Kidney tubule cell (primary cell): ENCODE results near the gene CHKA.
"Not testable (repeated sequence)": the region's sequence is repeated elsewhere in the genome, so short reads cannot be mapped to it uniquely, and the experiment has no call there.

ENCODE experiments used
- DNase-seq: peaks from one replicate; pipeline ENCODE4 v3.0.0-alpha.2; 2018; ENCODE audit warnings: low spot score

CHKA gene

DNA sequence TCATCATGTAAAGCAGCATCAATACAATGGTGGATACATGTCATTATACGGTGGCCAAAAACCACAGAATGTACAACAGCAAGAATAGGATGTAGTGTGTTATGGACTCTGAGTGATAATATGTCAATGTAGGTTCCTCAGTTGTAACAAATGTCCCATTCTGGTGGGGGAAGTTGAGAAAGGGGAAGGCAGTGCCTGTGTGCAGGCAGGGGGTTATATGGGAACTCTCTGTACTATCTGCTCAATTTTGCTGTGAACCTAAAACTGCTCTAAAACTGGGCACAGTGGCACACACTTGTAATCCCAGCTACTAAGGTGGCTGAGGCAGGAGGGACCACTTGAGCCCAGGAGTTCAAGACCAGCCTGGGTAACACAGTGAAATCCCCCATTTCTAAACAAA lies 5.9 kb downstream of the CHKA start:
- no peak for DNase-seq

DNA sequence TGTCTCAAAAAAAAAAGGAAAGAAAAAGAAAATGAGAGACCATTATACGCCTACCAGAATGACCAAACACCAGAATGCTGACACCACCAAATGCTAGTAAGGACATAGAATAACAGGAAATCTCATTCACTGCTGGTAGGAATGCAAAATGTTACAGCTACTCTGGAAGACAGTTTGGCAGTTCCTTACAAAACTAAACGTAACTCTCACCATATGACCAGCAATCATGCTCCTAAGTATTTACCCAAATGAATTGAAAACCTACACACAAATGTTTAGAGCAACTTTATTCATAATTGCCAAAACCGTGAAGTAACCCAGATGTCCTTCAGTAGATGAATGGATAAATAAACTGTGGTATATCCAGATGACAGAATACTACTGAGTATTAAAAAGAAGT lies 7.2 kb downstream of the CHKA start:
- no peak for DNase-seq

DNA sequence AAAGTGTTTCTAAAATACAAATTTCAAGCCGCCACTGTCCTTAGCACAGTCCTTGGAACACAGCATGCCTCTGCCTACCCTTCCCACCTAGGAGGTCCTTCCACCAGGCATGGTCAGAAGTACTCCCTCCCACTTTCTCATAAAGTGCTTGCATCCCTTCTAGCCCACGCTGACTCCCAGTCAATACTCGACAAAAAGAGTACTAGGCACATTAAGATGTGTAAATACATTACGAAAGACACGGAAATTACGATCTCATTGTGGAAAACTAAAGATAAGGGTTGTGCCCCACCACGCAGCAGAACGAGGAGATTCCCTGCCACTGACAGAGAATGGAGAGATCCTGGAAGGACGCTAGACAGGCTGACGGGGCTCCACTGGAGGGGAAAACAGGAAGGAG lies 13.5 kb downstream of the CHKA start:
- DNase-seq = no peak

DNA sequence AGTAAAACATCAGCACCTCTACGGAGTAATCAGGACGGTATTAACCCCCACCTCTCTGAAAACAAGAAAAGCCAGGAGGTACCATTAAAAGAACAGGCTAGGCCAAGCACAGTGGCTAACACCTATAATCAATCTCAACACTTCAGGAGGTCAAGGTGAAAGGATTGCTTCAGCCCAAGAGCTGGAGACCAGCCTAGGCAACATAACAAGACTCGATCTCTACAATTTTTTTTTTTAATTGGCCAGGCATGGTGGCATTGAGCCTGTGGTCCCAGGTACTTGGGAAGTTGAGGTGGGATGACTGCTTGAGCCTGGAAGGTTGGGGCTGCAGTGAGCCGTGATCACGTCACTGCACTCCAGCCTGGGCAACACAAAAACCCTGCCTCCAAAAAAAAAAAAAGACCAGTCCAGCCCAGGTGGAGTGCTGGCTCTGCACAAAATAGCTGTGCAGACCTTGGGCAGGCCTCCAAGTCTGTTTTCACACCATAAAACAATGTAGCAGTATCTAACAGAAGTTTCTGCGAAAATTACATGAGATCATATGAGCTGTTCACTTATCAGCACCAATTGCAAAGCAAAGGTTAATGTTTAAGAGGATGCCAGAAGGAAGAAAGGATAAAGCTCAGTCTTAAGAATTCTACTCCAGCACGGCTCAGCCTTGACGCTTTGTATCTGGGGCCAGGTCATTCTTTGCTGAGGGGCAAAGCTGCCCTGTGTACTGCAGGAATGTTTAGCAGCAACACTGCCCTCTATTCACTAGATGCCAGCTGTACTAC lies 14.8 kb downstream of the CHKA start:
- peak; percentile 86 for DNase-seq

GRCh38 chr11:68099474-68100405 lies 21.4 kb downstream of the CHKA start:
- DNase-seq = peak; percentile 18

GRCh38 chr11:68099057-68099456 lies 22.1 kb downstream of the CHKA start:
- no peak for DNase-seq

- DNase-seq = no peak
These were observed 24.2 kb downstream of the CHKA start for GRCh38 chr11:68096962-68097361.

GRCh38 chr11:68093565-68093964 lies 27.6 kb downstream of the CHKA start:
- no peak for DNase-seq

DNA sequence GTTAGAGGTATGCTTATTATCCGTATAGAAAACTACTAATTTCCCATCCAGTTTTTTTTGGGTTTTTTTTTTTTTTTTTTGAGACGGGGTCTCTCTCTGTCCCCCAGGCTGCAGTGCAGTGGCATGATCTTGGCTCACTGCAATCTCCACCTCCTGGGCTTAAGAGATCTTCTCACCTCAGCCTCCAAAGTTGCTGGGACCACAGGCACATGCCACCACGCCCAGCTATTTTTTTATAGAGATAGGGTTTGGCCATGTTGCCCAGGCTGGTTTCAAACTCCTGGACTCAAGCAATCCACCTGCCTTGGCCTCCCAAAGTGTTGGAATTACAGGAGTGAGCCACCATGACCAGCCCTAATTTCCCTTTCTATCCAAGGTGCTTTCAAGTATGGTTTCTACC lies 28.2 kb downstream of the CHKA start:
- not testable (repeated sequence) for DNase-seq

GRCh38 chr11:68092411-68092810 lies 28.8 kb downstream of the CHKA start:
- DNase-seq = no peak

DNA sequence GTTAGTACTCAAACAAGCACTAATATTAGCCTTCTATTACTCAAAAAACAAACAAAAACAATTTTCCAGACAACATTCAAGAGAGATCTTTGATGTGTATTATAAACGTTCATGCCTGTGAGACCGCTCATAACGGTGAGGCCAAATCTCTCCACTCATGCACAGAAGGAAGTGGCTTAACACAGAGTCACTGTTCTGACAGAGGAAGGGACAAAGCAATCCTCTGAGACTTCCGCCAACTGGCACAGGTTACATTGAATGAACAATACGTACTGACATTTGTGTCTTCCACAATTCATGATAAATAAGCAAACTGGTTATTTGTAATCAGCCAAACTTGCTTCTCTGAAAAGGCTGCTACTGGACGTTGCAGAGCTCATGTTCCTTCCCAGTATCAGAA lies 30.5 kb downstream of the CHKA start:
- peak; percentile 48 for DNase-seq

DNA sequence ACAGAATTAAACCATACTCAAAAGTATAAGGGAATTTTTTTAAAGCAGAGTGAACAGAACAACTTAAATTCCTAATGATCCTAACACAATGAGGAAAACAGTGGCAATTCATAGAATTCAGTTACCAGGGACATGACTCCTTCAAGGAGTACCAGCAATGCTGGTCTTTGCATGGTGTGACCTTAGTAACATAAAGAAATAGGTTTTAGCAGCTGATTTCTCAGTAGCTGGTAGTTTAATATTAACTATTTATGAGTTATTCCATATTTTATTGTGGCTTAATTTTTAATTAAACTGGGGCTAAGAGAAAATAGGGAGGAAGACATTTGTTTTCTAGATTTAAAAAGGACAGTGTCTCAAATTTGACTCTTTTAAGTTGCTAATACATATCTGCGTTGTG lies 30.9 kb downstream of the CHKA start:
- no peak for DNase-seq

GRCh38 chr11:68089679-68090078 lies 31.5 kb downstream of the CHKA start:
- DNase-seq = no peak

DNA sequence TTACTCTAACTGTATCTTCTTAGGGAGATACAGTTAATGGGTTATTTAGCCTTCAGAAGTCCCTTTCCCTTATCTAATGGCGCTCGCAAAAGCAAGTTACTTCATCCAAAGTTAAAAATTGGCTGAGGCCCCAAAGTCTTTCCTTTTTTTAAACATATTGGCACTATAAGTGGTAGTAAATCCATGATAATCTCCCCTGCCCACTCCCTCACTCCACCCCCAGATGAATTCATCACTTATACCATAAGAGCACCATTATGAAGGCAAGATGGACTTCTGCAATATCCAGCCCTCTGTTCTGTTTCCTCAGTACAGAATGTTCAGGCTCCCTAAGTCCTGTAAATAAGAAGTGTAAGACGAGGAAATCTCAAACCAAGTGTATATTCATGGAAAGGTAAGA lies 37.7 kb downstream of the CHKA start:
- DNase-seq = no peak

GRCh38 chr11:68082481-68082880 lies 38.7 kb downstream of the CHKA start:
- DNase-seq = no peak

- no peak for DNase-seq
These were observed 39.5 kb downstream of the CHKA start for GRCh38 chr11:68081691-68082090.

GRCh38 chr11:68080860-68081259 lies 40.3 kb downstream of the CHKA start:
- DNase-seq = no peak

DNA sequence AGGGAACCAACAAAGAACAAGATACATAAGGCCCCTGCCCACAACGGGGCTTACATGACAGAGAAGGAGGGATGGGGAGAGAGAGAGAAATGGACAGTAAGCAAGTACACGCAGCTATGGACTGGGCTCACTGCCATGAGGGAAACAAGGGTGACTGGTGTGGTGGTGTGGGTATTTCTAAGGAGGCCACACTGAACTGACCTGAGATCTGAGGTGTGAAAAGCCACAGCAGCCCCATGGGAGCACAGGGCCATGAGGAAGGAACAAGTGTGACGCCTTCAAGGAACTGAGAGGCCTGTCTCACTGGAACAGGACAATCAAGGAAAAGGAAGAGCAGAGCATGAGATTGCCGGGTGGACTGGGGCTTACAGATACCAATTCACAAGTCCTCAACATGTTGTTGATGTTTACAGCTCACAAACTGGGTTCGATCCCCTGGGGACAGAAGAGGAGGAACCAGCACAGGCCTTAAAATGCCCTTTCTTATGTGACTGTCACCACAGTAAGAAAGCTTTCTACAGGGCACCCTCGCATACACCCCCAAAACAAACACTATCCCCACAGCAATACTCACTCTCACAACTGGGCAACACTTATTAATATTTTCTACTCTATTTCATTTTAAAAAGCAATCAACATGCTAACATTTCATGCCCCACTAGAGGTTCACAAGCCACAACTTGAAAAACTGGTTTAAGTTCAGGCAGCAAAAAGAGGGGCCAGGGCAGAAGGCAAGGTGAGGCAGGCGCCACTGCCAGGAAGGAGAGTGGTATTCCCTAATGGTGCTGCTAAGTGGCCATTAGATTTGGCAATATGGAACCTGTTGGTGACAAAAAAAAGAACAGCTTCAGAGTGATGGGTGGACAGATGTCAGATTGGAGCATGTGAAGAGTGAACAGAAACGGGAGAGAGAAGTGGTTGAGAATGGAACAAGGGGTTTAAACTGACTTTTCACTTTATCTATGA lies 43.3 kb downstream of the CHKA start:
- no peak for DNase-seq

- no peak for DNase-seq
These were observed 44.7 kb downstream of the CHKA start for GRCh38 chr11:68076371-68077042.

DNA sequence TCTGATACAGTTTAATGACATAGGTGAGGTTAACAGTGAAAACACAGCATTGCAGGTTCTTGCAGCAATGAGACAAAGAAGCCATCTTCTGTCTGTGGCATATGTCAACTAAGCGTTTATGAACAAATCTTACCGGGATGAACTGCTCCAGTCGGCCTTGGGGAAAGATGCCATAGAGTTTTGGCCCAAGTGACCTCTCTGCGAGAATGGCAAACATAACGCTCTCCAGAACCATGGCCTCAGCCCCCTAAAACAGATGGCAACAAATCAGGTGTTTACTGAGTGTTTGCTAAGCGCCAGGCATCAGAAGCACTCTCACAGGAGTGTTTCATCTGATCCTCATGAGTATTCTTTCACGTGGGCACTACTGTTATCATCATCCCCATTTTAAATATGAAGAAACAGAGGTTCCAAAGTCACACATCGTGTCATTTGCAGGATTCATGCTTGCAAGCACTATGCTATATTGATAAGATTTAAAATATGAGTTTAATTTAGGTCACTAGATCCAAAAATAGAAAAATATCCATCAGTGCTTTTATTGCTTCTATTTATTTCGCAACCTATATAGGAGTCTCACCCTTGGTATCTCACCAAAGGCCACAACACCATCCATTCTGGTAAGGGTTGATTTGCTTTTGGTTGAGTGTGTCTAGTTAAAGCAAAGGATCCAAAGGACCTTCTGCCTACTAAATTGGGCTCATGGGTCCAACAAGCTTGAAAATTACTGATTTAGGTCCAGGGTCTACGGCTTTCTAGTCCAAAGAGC lies 46.4 kb downstream of the CHKA start:
- no peak for DNase-seq
